HepG2 (cell line): Measurements from ENCODE around the gene WDR5B. TPM values are rescaled to one million over a fixed set of nuclear protein-coding genes. Genes with fewer than 3 reads are reported as not detected.
A peak's percentile ranks its signal among the peaks of the same experiment; 100 is the strongest.

Source experiments
- BCL6 ChIP-seq: IDR thresholded peaks from 2 replicates; pipeline ENCODE4 v1.6.1; 2016; ENCODE audit warnings: missing genetic modification reagents, missing compliant biosample characterization
- DNMT3B ChIP-seq: conservative IDR thresholded peaks from 2 replicates; pipeline ENCODE4 v1.6.1; 2016; ENCODE audit warnings: missing biosample characterization, control low read depth
- MTA3 ChIP-seq: sonication (generic); formaldehyde crosslinking; IDR thresholded peaks from 2 replicates; pipeline ENCODE4 v1.4.0; 2020; ENCODE audit warnings: missing genetic modification reagents
- ZNF17 ChIP-seq: sonication (generic); formaldehyde crosslinking; IDR thresholded peaks from 2 replicates; pipeline ENCODE4 v1.5.0; 2020; ENCODE audit warnings: mild to moderate bottlenecking, missing genetic modification reagents
- ZNF235 ChIP-seq: sonication (generic); formaldehyde crosslinking; IDR thresholded peaks from 2 replicates; pipeline ENCODE4 v1.8.1; 2023; ENCODE audit warnings: mild to moderate bottlenecking, missing genetic modification reagents, borderline replicate concordance
- ZNF577 ChIP-seq: sonication (generic); formaldehyde crosslinking; IDR thresholded peaks from 2 replicates; pipeline ENCODE4 v1.4.0; 2020; ENCODE audit warnings: mild to moderate bottlenecking, low read depth, missing genetic modification reagents, borderline replicate concordance
- ZNF605 ChIP-seq: sonication (generic); formaldehyde crosslinking; IDR thresholded peaks from 2 replicates; pipeline ENCODE4 v1.8.0; 2022; ENCODE audit warnings: mild to moderate bottlenecking, missing genetic modification reagents
- polyA plus RNA-seq, 8 experiments: library from polyadenylated mRNA; depleted of rRNA in 3 of 8; stranded (reverse) in 7 of 8; unstranded in 1 of 8; fragments of >200 nt; fragmentation: Illumina TruSeq in 4 of 8; extraction: Trizol in 4 of 8; gene quantifications; 2 replicates each; pipeline versions ENCODE4 v1.2.1 to v1.2.3, GENCODE V29; 2011 to 2016; ENCODE audit warnings: low read depth in 4 of 8, missing spikeins in 1 of 8, mixed read lengths in 1 of 8; ENCODE audit not compliant: insufficient read depth in 1 of 8
- total RNA-seq, 5 experiments: library from RNA; depleted of rRNA; stranded (reverse); fragments of >200 nt; fragmentation: Illumina TruSeq; extraction: Trizol; gene quantifications; 2 replicates each; pipeline ENCODE4 v1.2.3, GENCODE V29; 2016; ENCODE audit warnings: low read depth in 1 of 5
- TF ChIP-seq, protein P1 (sequence below): sonication (generic); formaldehyde crosslinking; IDR thresholded peaks from 2 replicates; pipeline ENCODE4 v1.4.0; 2020; ENCODE audit warnings: missing genetic modification reagents, borderline replicate concordance
- TF ChIP-seq, protein P2 (sequence below): sonication (generic); formaldehyde crosslinking; IDR thresholded peaks from 2 replicates; pipeline ENCODE4 v1.5.1; 2020; ENCODE audit warnings: mild to moderate bottlenecking, missing genetic modification reagents, moderate library complexity
- TF ChIP-seq, protein P3 (sequence below): sonication (generic); formaldehyde crosslinking; IDR thresholded peaks from 2 replicates; pipeline ENCODE4 v1.8.0; 2022; ENCODE audit warnings: missing genetic modification reagents, mild to moderate bottlenecking, inconsistent platforms, borderline replicate concordance
- TF ChIP-seq, protein P4 (sequence below): sonication (generic); formaldehyde crosslinking; IDR thresholded peaks from 2 replicates; pipeline ENCODE4 v1.5.1; 2020; ENCODE audit warnings: mild to moderate bottlenecking, missing genetic modification reagents, borderline replicate concordance
- TF ChIP-seq, protein P5 (sequence below): sonication (generic); formaldehyde crosslinking; IDR thresholded peaks from 2 replicates; pipeline ENCODE4 v1.8.1; 2023; ENCODE audit warnings: mild to moderate bottlenecking, inconsistent platforms, moderate library complexity, missing genetic modification reagents, borderline replicate concordance

WDR5B gene
- total and polyA plus RNA-seq, 2 of the 13 experiments (the other 11 are each of a cell fraction or from before 2014, with no cell fraction given) = 2.5 to 3.6 TPM

DNA sequence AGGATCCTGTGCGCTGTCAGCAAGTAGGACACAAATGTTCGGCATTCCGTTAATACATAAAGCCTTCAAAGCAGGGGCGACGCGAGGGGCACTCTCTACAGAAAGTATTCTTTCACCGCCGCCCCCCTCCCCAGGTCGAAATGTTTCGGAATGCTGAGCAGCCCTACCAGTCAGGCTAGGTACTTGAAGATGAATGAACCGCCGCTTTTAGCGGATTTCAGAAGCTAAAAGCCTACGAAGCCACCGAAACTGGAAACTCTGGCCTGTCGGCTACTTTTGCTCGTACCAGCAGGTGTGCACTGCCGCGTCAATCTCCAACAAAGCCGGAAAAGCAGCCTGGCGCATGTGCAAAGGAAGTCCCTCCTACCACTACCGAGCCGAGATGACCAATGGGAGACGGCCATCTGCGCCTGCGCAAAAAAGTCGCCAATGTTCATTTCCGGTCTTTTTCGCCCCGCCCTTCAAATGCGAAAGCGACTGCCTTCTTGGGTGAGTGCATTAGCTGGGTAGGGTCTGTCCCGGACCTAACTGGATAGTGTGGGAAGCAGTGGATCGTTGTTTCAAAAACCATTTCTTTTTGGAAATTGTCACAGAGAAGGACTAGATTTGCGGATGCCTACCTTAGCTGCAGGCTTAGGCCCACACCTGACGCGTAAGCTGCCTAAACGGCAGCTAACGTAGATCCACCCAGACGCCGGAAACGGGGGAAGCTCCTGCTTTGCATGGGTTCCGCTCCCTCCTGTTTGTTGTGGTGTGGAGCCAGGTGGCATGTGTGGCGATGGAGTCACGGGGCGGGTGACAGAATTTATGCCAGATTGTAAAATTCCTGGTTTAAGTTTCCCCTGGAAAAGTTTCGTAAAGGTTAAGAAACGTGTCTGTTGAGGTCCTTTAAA lies at the start of gene WDR5B (continued):
- TF ChIP-seq, protein P1, sequence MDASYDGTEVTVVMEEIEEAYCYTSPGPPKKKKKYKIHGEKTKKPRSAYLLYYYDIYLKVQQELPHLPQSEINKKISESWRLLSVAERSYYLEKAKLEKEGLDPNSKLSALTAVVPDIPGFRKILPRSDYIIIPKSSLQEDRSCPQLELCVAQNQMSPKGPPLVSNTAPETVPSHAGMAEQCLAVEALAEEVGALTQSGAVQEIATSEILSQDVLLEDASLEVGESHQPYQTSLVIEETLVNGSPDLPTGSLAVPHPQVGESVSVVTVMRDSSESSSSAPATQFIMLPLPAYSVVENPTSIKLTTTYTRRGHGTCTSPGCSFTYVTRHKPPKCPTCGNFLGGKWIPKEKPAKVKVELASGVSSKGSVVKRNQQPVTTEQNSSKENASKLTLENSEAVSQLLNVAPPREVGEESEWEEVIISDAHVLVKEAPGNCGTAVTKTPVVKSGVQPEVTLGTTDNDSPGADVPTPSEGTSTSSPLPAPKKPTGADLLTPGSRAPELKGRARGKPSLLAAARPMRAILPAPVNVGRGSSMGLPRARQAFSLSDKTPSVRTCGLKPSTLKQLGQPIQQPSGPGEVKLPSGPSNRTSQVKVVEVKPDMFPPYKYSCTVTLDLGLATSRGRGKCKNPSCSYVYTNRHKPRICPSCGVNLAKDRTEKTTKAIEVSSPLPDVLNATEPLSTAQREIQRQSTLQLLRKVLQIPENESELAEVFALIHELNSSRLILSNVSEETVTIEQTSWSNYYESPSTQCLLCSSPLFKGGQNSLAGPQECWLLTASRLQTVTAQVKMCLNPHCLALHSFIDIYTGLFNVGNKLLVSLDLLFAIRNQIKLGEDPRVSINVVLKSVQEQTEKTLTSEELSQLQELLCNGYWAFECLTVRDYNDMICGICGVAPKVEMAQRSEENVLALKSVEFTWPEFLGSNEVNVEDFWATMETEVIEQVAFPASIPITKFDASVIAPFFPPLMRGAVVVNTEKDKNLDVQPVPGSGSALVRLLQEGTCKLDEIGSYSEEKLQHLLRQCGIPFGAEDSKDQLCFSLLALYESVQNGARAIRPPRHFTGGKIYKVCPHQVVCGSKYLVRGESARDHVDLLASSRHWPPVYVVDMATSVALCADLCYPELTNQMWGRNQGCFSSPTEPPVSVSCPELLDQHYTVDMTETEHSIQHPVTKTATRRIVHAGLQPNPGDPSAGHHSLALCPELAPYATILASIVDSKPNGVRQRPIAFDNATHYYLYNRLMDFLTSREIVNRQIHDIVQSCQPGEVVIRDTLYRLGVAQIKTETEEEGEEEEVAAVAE (CRISPR knock-in tag) = no peak; the same call in 1 of the 2 replicates
- 0 out of 2 replicates have a peak, but pooled peaks have one; percentile 13 for TF ChIP-seq DNMT3B (CRISPR knock-in tag)
- TF ChIP-seq BCL6 (CRISPR knock-in tag) = no peak
- peak; percentile 98 for TF ChIP-seq ZNF605
- TF ChIP-seq ZNF235 (CRISPR knock-in tag) = no peak
- TF ChIP-seq ZNF17 = no peak
- no peak for TF ChIP-seq ZNF577 (CRISPR knock-in tag)
- TF ChIP-seq MTA3 (CRISPR knock-in tag) = no peak
- TF ChIP-seq, protein P2, sequence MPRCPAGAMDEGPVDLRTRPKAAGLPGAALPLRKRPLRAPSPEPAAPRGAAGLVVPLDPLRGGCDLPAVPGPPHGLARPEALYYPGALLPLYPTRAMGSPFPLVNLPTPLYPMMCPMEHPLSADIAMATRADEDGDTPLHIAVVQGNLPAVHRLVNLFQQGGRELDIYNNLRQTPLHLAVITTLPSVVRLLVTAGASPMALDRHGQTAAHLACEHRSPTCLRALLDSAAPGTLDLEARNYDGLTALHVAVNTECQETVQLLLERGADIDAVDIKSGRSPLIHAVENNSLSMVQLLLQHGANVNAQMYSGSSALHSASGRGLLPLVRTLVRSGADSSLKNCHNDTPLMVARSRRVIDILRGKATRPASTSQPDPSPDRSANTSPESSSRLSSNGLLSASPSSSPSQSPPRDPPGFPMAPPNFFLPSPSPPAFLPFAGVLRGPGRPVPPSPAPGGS (CRISPR knock-in tag) = peak; percentile 53
- TF ChIP-seq, protein P3, sequence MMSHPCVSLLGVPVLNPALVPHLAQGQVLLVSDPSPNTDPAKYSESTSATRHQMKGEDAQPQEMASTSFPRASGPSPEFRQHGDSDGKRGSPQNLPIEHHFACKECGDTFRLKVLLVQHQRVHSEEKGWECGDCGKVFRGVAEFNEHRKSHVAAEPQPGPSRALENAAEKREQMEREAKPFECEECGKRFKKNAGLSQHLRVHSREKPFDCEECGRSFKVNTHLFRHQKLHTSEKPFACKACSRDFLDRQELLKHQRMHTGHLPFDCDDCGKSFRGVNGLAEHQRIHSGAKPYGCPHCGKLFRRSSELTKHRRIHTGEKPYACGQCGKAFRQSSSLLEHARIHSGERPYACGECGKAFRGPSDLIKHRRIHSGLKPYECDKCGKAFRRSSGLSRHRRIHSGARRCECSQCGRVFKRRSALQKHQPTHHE = peak; percentile 27; the same call in 1 of the 2 replicates
- TF ChIP-seq, protein P4, sequence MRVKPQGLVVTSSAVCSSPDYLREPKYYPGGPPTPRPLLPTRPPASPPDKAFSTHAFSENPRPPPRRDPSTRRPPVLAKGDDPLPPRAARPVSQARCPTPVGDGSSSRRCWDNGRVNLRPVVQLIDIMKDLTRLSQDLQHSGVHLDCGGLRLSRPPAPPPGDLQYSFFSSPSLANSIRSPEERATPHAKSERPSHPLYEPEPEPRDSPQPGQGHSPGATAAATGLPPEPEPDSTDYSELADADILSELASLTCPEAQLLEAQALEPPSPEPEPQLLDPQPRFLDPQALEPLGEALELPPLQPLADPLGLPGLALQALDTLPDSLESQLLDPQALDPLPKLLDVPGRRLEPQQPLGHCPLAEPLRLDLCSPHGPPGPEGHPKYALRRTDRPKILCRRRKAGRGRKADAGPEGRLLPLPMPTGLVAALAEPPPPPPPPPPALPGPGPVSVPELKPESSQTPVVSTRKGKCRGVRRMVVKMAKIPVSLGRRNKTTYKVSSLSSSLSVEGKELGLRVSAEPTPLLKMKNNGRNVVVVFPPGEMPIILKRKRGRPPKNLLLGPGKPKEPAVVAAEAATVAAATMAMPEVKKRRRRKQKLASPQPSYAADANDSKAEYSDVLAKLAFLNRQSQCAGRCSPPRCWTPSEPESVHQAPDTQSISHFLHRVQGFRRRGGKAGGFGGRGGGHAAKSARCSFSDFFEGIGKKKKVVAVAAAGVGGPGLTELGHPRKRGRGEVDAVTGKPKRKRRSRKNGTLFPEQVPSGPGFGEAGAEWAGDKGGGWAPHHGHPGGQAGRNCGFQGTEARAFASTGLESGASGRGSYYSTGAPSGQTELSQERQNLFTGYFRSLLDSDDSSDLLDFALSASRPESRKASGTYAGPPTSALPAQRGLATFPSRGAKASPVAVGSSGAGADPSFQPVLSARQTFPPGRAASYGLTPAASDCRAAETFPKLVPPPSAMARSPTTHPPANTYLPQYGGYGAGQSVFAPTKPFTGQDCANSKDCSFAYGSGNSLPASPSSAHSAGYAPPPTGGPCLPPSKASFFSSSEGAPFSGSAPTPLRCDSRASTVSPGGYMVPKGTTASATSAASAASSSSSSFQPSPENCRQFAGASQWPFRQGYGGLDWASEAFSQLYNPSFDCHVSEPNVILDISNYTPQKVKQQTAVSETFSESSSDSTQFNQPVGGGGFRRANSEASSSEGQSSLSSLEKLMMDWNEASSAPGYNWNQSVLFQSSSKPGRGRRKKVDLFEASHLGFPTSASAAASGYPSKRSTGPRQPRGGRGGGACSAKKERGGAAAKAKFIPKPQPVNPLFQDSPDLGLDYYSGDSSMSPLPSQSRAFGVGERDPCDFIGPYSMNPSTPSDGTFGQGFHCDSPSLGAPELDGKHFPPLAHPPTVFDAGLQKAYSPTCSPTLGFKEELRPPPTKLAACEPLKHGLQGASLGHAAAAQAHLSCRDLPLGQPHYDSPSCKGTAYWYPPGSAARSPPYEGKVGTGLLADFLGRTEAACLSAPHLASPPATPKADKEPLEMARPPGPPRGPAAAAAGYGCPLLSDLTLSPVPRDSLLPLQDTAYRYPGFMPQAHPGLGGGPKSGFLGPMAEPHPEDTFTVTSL (CRISPR knock-in tag) = peak; percentile 47; the same call in 1 of the 2 replicates
- TF ChIP-seq, protein P5, sequence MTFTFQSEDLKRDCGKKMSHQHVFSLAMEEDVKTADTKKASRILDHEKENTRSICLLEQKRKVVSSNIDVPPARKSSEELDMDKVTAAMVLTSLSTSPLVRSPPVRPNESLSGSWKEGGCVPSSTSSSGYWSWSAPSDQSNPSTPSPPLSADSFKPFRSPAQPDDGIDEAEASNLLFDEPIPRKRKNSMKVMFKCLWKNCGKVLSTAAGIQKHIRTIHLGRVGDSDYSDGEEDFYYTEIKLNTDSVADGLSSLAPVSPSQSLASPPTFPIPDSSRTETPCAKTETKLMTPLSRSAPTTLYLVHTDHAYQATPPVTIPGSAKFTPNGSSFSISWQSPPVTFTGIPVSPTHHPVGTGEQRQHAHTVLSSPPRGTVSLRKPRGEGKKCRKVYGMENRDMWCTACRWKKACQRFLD (CRISPR knock-in tag) = 0 out of 2 replicates have a peak, but pooled peaks have one; percentile 26
